ENCODE measurements around the gene BTG4.

BTG4 gene

GRCh38 chr11:111479666-111480065, 32.5 kb downstream of the BTG4 start:
- FAIRE-seq = peak; percentile 14

GRCh38 chr11:111477898-111478297, 34.3 kb downstream of the BTG4 start:
- no peak for FAIRE-seq

GRCh38 chr11:111476956-111477355, 35.2 kb downstream of the BTG4 start:
- FAIRE-seq = no peak

- no peak for FAIRE-seq
These were observed 35.8 kb downstream of the BTG4 start for GRCh38 chr11:111476366-111476765.

GRCh38 chr11:111474432-111474831, 37.8 kb downstream of the BTG4 start:
- FAIRE-seq = no peak

- no peak for FAIRE-seq
These were observed 40.0 kb downstream of the BTG4 start for GRCh38 chr11:111472228-111472627.

- no peak for FAIRE-seq
These were observed 43.0 kb downstream of the BTG4 start for GRCh38 chr11:111469200-111469599.

GRCh38 chr11:111466615-111467014, 45.6 kb downstream of the BTG4 start:
- no peak for FAIRE-seq

- FAIRE-seq = no peak
These were observed 46.8 kb downstream of the BTG4 start for GRCh38 chr11:111465400-111465799.

- no peak for FAIRE-seq
These were observed 48.9 kb downstream of the BTG4 start for GRCh38 chr11:111463276-111463675.

- FAIRE-seq = no peak
These were observed 49.9 kb downstream of the BTG4 start for GRCh38 chr11:111462329-111462728.

GRCh38 chr11:111461460-111462235, 50.5 kb downstream of the BTG4 start:
- no peak for FAIRE-seq

- no peak for FAIRE-seq
These were observed 51.3 kb downstream of the BTG4 start for GRCh38 chr11:111460856-111461255.

- no peak for FAIRE-seq
These were observed 51.8 kb downstream of the BTG4 start for GRCh38 chr11:111460340-111460739.

- no peak for FAIRE-seq
These were observed 52.5 kb downstream of the BTG4 start for GRCh38 chr11:111459506-111460270.

- no peak for FAIRE-seq
These were observed 54.3 kb downstream of the BTG4 start for GRCh38 chr11:111457731-111458368.

GRCh38 chr11:111456859-111457730, 55.1 kb downstream of the BTG4 start:
- FAIRE-seq = no peak

GRCh38 chr11:111456086-111456858, 55.9 kb downstream of the BTG4 start:
- FAIRE-seq = no peak

GRCh38 chr11:111455291-111456085, 56.7 kb downstream of the BTG4 start:
- no peak for FAIRE-seq

GRCh38 chr11:111454561-111455192, 57.5 kb downstream of the BTG4 start:
- no peak for FAIRE-seq

Measured in A204.1 (cell line).